HuH-7 (cell line): ENCODE data around the gene LIPE.

Experiments used
- DNase-seq: peaks from one replicate; pipeline ENCODE4 v3.0.0; 2011; ENCODE audit warnings: low spot score

Gene LIPE

GRCh38 chr19:42443944-42444398 is 16.8 kb upstream of the LIPE start:
- DNase-seq = peak; percentile 55

GRCh38 chr19:42442833-42443232 is 15.6 kb upstream of the LIPE start, which contains the start of gene CXCL17:
Gene CXCL17 (minus strand): TSS chr19:42442946. CDS start chr19:42442832, 114 bp downstream.
- DNase-seq = no peak

GRCh38 chr19:42441049-42441445 is 13.9 kb upstream of the LIPE start:
- no peak for DNase-seq

- peak; percentile 51 for DNase-seq
These were observed 13.3 kb upstream of the LIPE start for GRCh38 chr19:42440357-42441048.

GRCh38 chr19:42436006-42436405 is 8.8 kb upstream of the LIPE start:
- no peak for DNase-seq

GRCh38 chr19:42435316-42435715 is 8.1 kb upstream of the LIPE start:
- DNase-seq = no peak

- peak; percentile 78 for DNase-seq
These were observed 6.5 kb upstream of the LIPE start for GRCh38 chr19:42433503-42434260.

- no peak for DNase-seq
These were observed 4.3 kb upstream of the LIPE start for GRCh38 chr19:42431486-42431885.

- no peak for DNase-seq
These were observed 1.5 kb upstream of the LIPE start for GRCh38 chr19:42428676-42429075.

- DNase-seq = no peak
These were observed 545 bp downstream of the LIPE start for GRCh38 chr19:42426643-42427042.

- no peak for DNase-seq
These were observed 2.5 kb downstream of the LIPE start for GRCh38 chr19:42424712-42425131.

GRCh38 chr19:42424345-42424707 is 2.9 kb downstream of the LIPE start:
- DNase-seq = no peak

GRCh38 chr19:42423462-42424344 is 3.5 kb downstream of the LIPE start:
- DNase-seq = no peak

- DNase-seq = no peak
These were observed 4.2 kb downstream of the LIPE start for GRCh38 chr19:42422901-42423461.

GRCh38 chr19:42422092-42422900 is 4.9 kb downstream of the LIPE start:
- no peak for DNase-seq

GRCh38 chr19:42421591-42422031 is 5.6 kb downstream of the LIPE start:
- no peak for DNase-seq

GRCh38 chr19:42421101-42421500 is 6.1 kb downstream of the LIPE start:
- no peak for DNase-seq

GRCh38 chr19:42420055-42420544 is 7.1 kb downstream of the LIPE start:
- DNase-seq = peak; percentile 98

- DNase-seq = no peak
These were observed 7.9 kb downstream of the LIPE start for GRCh38 chr19:42419309-42419708.

- DNase-seq = no peak
These were observed 14.5 kb downstream of the LIPE start for GRCh38 chr19:42412661-42413076.

GRCh38 chr19:42412227-42412626 is 15.0 kb downstream of the LIPE start:
- no peak for DNase-seq
